Measurements from ENCODE around the gene MUC12.

GRCh38 chr7:100959894-100960293 is 9.5 kb upstream of the MUC12 start:
- TF ChIP-seq, protein P1, sequence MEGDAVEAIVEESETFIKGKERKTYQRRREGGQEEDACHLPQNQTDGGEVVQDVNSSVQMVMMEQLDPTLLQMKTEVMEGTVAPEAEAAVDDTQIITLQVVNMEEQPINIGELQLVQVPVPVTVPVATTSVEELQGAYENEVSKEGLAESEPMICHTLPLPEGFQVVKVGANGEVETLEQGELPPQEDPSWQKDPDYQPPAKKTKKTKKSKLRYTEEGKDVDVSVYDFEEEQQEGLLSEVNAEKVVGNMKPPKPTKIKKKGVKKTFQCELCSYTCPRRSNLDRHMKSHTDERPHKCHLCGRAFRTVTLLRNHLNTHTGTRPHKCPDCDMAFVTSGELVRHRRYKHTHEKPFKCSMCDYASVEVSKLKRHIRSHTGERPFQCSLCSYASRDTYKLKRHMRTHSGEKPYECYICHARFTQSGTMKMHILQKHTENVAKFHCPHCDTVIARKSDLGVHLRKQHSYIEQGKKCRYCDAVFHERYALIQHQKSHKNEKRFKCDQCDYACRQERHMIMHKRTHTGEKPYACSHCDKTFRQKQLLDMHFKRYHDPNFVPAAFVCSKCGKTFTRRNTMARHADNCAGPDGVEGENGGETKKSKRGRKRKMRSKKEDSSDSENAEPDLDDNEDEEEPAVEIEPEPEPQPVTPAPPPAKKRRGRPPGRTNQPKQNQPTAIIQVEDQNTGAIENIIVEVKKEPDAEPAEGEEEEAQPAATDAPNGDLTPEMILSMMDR (IDR thresholded peaks at IDR 0.05): no peak
- TF ChIP-seq POLR2AphosphoS5 (IDR thresholded peaks at IDR 0.05) (no peak), POLR2A (IDR thresholded peaks at IDR 0.05) (no peak)
